ENCODE data around the gene ARFIP1. TPM values are rescaled to one million over a fixed set of nuclear protein-coding genes. Genes with fewer than 3 reads are reported as not detected.

The ARFIP1 gene
- polyA plus RNA-seq, 6 donors from 2014 or later = 21.4 to 32.7 (median 27.8) TPM

GRCh38 chr4:152773339-152773738 lies 6.4 kb upstream of the ARFIP1 start:
- H3K27ac Mint-ChIP-seq = no peak overlapping the region
- peaks cover 5 to 14% (median 11%) of the 10 kb centered on the region in 3 donors for H3K4me1 Mint-ChIP-seq
- ATAC-seq (ENCODE audit: low read depth in 2 of 2) = no peak
- H3K36me3 Mint-ChIP-seq = no peaks in the 10 kb centered on the region
- H3K27me3 Mint-ChIP-seq = no peaks in the 10 kb centered on the region
- no peaks in the 10 kb centered on the region for H3K9me3 Mint-ChIP-seq
- no peak for DNase-seq
- H3K4me3 Mint-ChIP-seq = no peak overlapping the region

- H3K4me3 Mint-ChIP-seq = no peak overlapping the region
- no peak for ATAC-seq (ENCODE audit: low read depth in 2 of 2)
- H3K27me3 Mint-ChIP-seq = no peaks in the 10 kb centered on the region
- no peak for DNase-seq
- peaks cover 12 to 20% (median 17%) of the 10 kb centered on the region in 3 donors for H3K4me1 Mint-ChIP-seq
- H3K36me3 Mint-ChIP-seq = no peaks in the 10 kb centered on the region
- H3K9me3 Mint-ChIP-seq = no peaks in the 10 kb centered on the region
- no peak overlapping the region for H3K27ac Mint-ChIP-seq
Observed at GRCh38 chr4:152773953-152774352, 5.8 kb upstream of the ARFIP1 start.

GRCh38 chr4:152776352-152776751 lies 3.4 kb upstream of the ARFIP1 start:
- ATAC-seq (ENCODE audit: low read depth in 2 of 2) = no peak
- Mint-ChIP-seq H3K4me3 (peak overlapping the region in 1 of 8 donors; percentile 69), H3K4me1 (peaks cover 34 to 40% (median 36%) of the 10 kb centered on the region in 3 donors), H3K9me3 (no peaks in the 10 kb centered on the region), H3K27me3 (no peaks in the 10 kb centered on the region), H3K36me3 (no peaks in the 10 kb centered on the region), H3K27ac (no peak overlapping the region)
- no peak for DNase-seq

- ATAC-seq (ENCODE audit: low read depth in 2 of 2) (no peak), DNase-seq (no peak)
- no peaks in the 10 kb centered on the region for H3K27me3 Mint-ChIP-seq
- H3K4me1 Mint-ChIP-seq = peaks cover 44 to 52% (median 45%) of the 10 kb centered on the region in 3 donors
- peak overlapping the region in 4 of 8 donors; percentile 7 to 99 (median 67) for H3K4me3 Mint-ChIP-seq
- no peaks in the 10 kb centered on the region for H3K9me3 Mint-ChIP-seq
- peak overlapping the region in 1 of 6 donors; percentile 36 for H3K27ac Mint-ChIP-seq
- H3K36me3 Mint-ChIP-seq = no peaks in the 10 kb centered on the region
Observed at GRCh38 chr4:152777488-152777887, 2.3 kb upstream of the ARFIP1 start.

- Mint-ChIP-seq H3K4me3 (peak overlapping the region; percentile 94 to 99 (median 98)), H3K9me3 (no peaks in the 10 kb centered on the region), H3K27ac (peak overlapping the region; percentile 92 to 99 (median 97)), H3K4me1 (peaks cover 49 to 66% (median 55%) of the 10 kb centered on the region in 3 donors), H3K27me3 (no peaks in the 10 kb centered on the region), H3K36me3 (no peaks in the 10 kb centered on the region)
- ATAC-seq (ENCODE audit: low read depth in 2 of 2) = peak; percentile 11 to 25
- DNase-seq = no peak
Observed at GRCh38 chr4:152778656-152779512, 870 bp upstream of the ARFIP1 start.

GRCh38 chr4:152780267-152780778 lies 569 bp downstream of the ARFIP1 start:
- no peaks in the 10 kb centered on the region for H3K27me3 Mint-ChIP-seq
- H3K4me1 Mint-ChIP-seq = peaks cover 51 to 66% (median 65%) of the 10 kb centered on the region in 3 donors
- peak overlapping the region; percentile 94 to 99 (median 98) for H3K4me3 Mint-ChIP-seq
- H3K27ac Mint-ChIP-seq = peak overlapping the region; percentile 92 to 99 (median 97)
- DNase-seq (no peak), ATAC-seq (ENCODE audit: low read depth in 2 of 2) (peak; percentile 54 to 55)
- no peaks in the 10 kb centered on the region for H3K36me3 Mint-ChIP-seq
- no peaks in the 10 kb centered on the region for H3K9me3 Mint-ChIP-seq

GRCh38 chr4:152784490-152785350 lies 5.0 kb downstream of the ARFIP1 start:
- no peak for ATAC-seq (ENCODE audit: low read depth in 2 of 2)
- Mint-ChIP-seq H3K9me3 (no peaks in the 10 kb centered on the region), H3K36me3 (peaks cover 0 to 3% of the 10 kb centered on the region in 2 donors), H3K27me3 (no peaks in the 10 kb centered on the region), H3K4me1 (peaks cover 42 to 70% (median 52%) of the 10 kb centered on the region in 3 donors), H3K4me3 (peak overlapping the region in 1 of 8 donors; percentile 64), H3K27ac (peak overlapping the region; percentile 16 to 93 (median 76))
- no peak for DNase-seq

- Mint-ChIP-seq H3K27ac (peak overlapping the region; percentile 16 to 93 (median 74)), H3K36me3 (peaks cover 0 to 3% of the 10 kb centered on the region in 2 donors), H3K4me1 (peaks cover 30 to 60% (median 40%) of the 10 kb centered on the region in 3 donors), H3K4me3 (peak overlapping the region in 7 of 8 donors; percentile 10 to 60 (median 35)), H3K9me3 (no peaks in the 10 kb centered on the region), H3K27me3 (no peaks in the 10 kb centered on the region)
- peak; percentile 73 to 84 for ATAC-seq (ENCODE audit: low read depth in 2 of 2)
- DNase-seq = no peak
Observed at GRCh38 chr4:152785639-152786615, 6.2 kb downstream of the ARFIP1 start.

GRCh38 chr4:152786627-152787026 lies 6.9 kb downstream of the ARFIP1 start:
- no peak for ATAC-seq (ENCODE audit: low read depth in 2 of 2)
- H3K27ac Mint-ChIP-seq = peak overlapping the region; percentile 8 to 93 (median 62)
- DNase-seq = no peak
- H3K4me1 Mint-ChIP-seq = peaks cover 27 to 53% (median 35%) of the 10 kb centered on the region in 3 donors
- peak overlapping the region in 7 of 8 donors; percentile 10 to 60 (median 32) for H3K4me3 Mint-ChIP-seq
- H3K27me3 Mint-ChIP-seq = no peaks in the 10 kb centered on the region
- peaks cover 0 to 3% of the 10 kb centered on the region in 2 donors for H3K36me3 Mint-ChIP-seq
- no peaks in the 10 kb centered on the region for H3K9me3 Mint-ChIP-seq

GRCh38 chr4:152795891-152796290 lies 16.1 kb downstream of the ARFIP1 start:
- peak overlapping the region in 1 of 6 donors; percentile 46 for H3K27ac Mint-ChIP-seq
- H3K4me1 Mint-ChIP-seq = peaks cover 18 to 20% (median 19%) of the 10 kb centered on the region in 3 donors
- H3K36me3 Mint-ChIP-seq = peaks cover 9 to 12% of the 10 kb centered on the region in 2 donors
- DNase-seq = no peak
- no peaks in the 10 kb centered on the region for H3K9me3 Mint-ChIP-seq
- H3K27me3 Mint-ChIP-seq = no peaks in the 10 kb centered on the region
- no peak overlapping the region for H3K4me3 Mint-ChIP-seq
- ATAC-seq (ENCODE audit: low read depth in 2 of 2) = no peak

- Mint-ChIP-seq H3K4me3 (peak overlapping the region in 1 of 8 donors; percentile 38), H3K36me3 (no peaks in the 10 kb centered on the region), H3K4me1 (peaks cover 34 to 48% (median 45%) of the 10 kb centered on the region in 3 donors), H3K27ac (peak overlapping the region in 1 of 6 donors; percentile 69), H3K27me3 (no peaks in the 10 kb centered on the region), H3K9me3 (peaks cover 0 to 3% (median 0%) of the 10 kb centered on the region in 7 donors)
- DNase-seq (no peak), ATAC-seq (ENCODE audit: low read depth in 2 of 2) (no peak)
Observed at GRCh38 chr4:152803541-152803940, 23.8 kb downstream of the ARFIP1 start.

GRCh38 chr4:152805071-152805650 lies 25.4 kb downstream of the ARFIP1 start:
- peaks cover 0 to 2% of the 10 kb centered on the region in 2 donors for H3K36me3 Mint-ChIP-seq
- peak overlapping the region in 3 of 6 donors; percentile 19 to 66 (median 32) for H3K27ac Mint-ChIP-seq
- ATAC-seq (ENCODE audit: low read depth in 2 of 2) (no peak), DNase-seq (no peak)
- H3K27me3 Mint-ChIP-seq = no peaks in the 10 kb centered on the region
- peaks cover 0 to 3% (median 0%) of the 10 kb centered on the region in 7 donors for H3K9me3 Mint-ChIP-seq
- peaks cover 34 to 51% (median 51%) of the 10 kb centered on the region in 3 donors for H3K4me1 Mint-ChIP-seq
- peak overlapping the region in 1 of 8 donors; percentile 17 for H3K4me3 Mint-ChIP-seq
